B cell (primary cell): ENCODE measurements around the gene TYW1B. TPM values are rescaled to one million over a fixed set of nuclear protein-coding genes. Genes with fewer than 3 reads are reported as not detected.
"Not testable (repeated sequence)": the region's sequence is repeated elsewhere in the genome, so short reads cannot be mapped to it uniquely, and the experiment has no call there.

Source experiments
- ATAC-seq: fragments of 200-7000 bp; cut with Tn5 transposase; one replicate; pipeline ENCODE4 v1.10.0; 2021; ENCODE audit warnings: low read depth, mild to moderate bottlenecking, moderate number of reproducible peaks, moderate library complexity
- CTCF ChIA-PET: fragments of 350-600 bp; sonication (Branson Sonifier 250); formaldehyde crosslinking; loops from one replicate; lab custom pipeline; 2021; ENCODE audit warnings: antibody characterized with exemption, inconsistent platforms; lab: Charles Lee
- POLR2A ChIA-PET: fragments of 350-600 bp; sonication (Branson Sonifier 250); formaldehyde crosslinking; loops from one replicate; lab custom pipeline; 2021; ENCODE audit warnings: antibody characterized with exemption; lab: Charles Lee
- DNase-seq: peaks from one replicate; pipeline ENCODE4 v3.0.0; 2013
- H2AFZ ChIP-seq: 2 replicates; pipeline ENCODE4 v1.6.1; 2012; ENCODE audit warnings: mild to moderate bottlenecking, low read depth, low read length; ENCODE audit not compliant: insufficient read depth, poor library complexity, severe bottlenecking
- H3K27ac ChIP-seq, 2 donors: 1 replicate in 1 of 2; 2 replicates in 1 of 2; pipeline ENCODE4 v1.5.1; 2012 to 2013; ENCODE audit warnings: low read length in 2 of 2, mild to moderate bottlenecking in 2 of 2, moderate library complexity in 1 of 2
- H3K27me3 ChIP-seq, 4 experiments: fragments of 200-600 bp in 1 of 4; sonication (generic) in 1 of 4; replicated peaks in 1 of 4; 1 replicate in 2 of 4; 2 replicates in 2 of 4; pipeline versions ENCODE4 v1.6.1 to v1.7.0; 2013 to 2016; ENCODE audit warnings: low read length in 3 of 4, mild to moderate bottlenecking in 2 of 4, mixed read lengths in 1 of 4, moderate library complexity in 1 of 4; ENCODE audit not compliant: insufficient read depth in 4 of 4, control insufficient read depth in 3 of 4; ENCODE audit errors: control extremely low read depth in 1 of 4
- H3K36me3 ChIP-seq, 2 experiments: replicated peaks in 1 of 2; 1 replicate in 1 of 2; 2 replicates in 1 of 2; pipeline versions ENCODE4 v1.6.1 to v1.7.1; 2013; ENCODE audit warnings: low read length in 1 of 2; ENCODE audit not compliant: insufficient read depth in 2 of 2, control insufficient read depth in 1 of 2; ENCODE audit errors: control extremely low read depth in 1 of 2, extremely low read depth in 1 of 2
- H3K4me1 ChIP-seq, 2 donors: fragments of 200-600 bp in 1 of 2; sonication (generic) in 1 of 2; 1 replicate in 1 of 2; 2 replicates in 1 of 2; pipeline versions ENCODE4 v1.5.1 to v1.6.1; 2013 to 2017; ENCODE audit warnings: low read length in 2 of 2; ENCODE audit not compliant: control insufficient read depth in 2 of 2, insufficient read depth in 2 of 2
- H3K4me2 ChIP-seq: replicated peaks from 2 replicates; pipeline ENCODE3; 2012; ENCODE audit warnings: mild to moderate bottlenecking, low read depth, low read length; ENCODE audit not compliant: poor library complexity, severe bottlenecking
- H3K4me3 ChIP-seq, 5 experiments: fragments of 200-600 bp in 1 of 5; sonication (generic) in 1 of 5; 1 replicate in 3 of 5; 2 replicates in 2 of 5; pipeline versions ENCODE4 v1.5.1 to v1.7.0; 2011 to 2016; ENCODE audit warnings: low read length in 4 of 5, mild to moderate bottlenecking in 4 of 5, low read depth in 2 of 5, control low read depth in 1 of 5, moderate library complexity in 1 of 5; ENCODE audit not compliant: insufficient read depth in 1 of 5; ENCODE audit errors: control extremely low read depth in 1 of 5, extremely low read depth in 1 of 5
- H3K79me2 ChIP-seq: fragments of 200-600 bp; sonication (generic); one replicate; pipeline ENCODE4 v1.6.0; 2016; ENCODE audit warnings: low read length; ENCODE audit not compliant: control insufficient read depth, insufficient read depth
- H3K9ac ChIP-seq: fragments of 200-600 bp; sonication (generic); 2 replicates; pipeline ENCODE4 v1.6.1; 2017; ENCODE audit warnings: mild to moderate bottlenecking, low read length, moderate library complexity
- H3K9me3 ChIP-seq, 3 donors: one replicate each; pipeline versions ENCODE4 v1.6.1 to v1.7.1; 2013; ENCODE audit warnings: low read length in 2 of 3; ENCODE audit not compliant: control insufficient read depth in 2 of 3, insufficient read depth in 1 of 3; ENCODE audit errors: control extremely low read depth in 1 of 3
- H4K20me1 ChIP-seq: 2 replicates; pipeline ENCODE4 v1.6.0; 2012; ENCODE audit warnings: mild to moderate bottlenecking, low read length; ENCODE audit not compliant: insufficient read depth, control insufficient read depth, poor library complexity, severe bottlenecking
- H3K27ac Mint-ChIP-seq: one replicate; pipeline ENCODE4 v1.8.0; 2021; ENCODE audit warnings: mixed read lengths
- H3K27me3 Mint-ChIP-seq: one replicate; pipeline ENCODE4 v1.8.0; 2021; ENCODE audit warnings: mixed read lengths
- H3K4me1 Mint-ChIP-seq: one replicate; pipeline ENCODE4 v1.8.0; 2021; ENCODE audit warnings: mixed read lengths
- H3K4me3 Mint-ChIP-seq: one replicate; pipeline ENCODE4 v1.8.0; 2021; ENCODE audit warnings: mixed read lengths
- H3K9me3 Mint-ChIP-seq: one replicate; pipeline ENCODE4 v1.8.0; 2022; ENCODE audit warnings: mixed read lengths; ENCODE audit not compliant: insufficient read depth
- WGBS: methylation state at CpG from one replicate; pipeline ENCODE4 v1.1.5; 2013; ENCODE audit warnings: missing lambda C conversion rate; ENCODE audit not compliant: insufficient coverage; 5-methylcytosine and 5-hydroxymethylcytosine counted together
- intact Hi-C: fragments of 100-400 bp; cut with micrococcal nuclease; formaldehyde crosslinking; loops from one replicate; pipeline ENCODE4 v1.10.0; 2022
- polyA plus RNA-seq: library from polyadenylated mRNA; depleted of rRNA; stranded (reverse); fragments of >200 nt; gene quantifications from 2 replicates; pipeline ENCODE4 v1.2.3, GENCODE V29; 2012
- total RNA-seq, 2 donors: library from RNA; stranded (reverse); fragments of 120-200 nt in 1 of 2; gene quantifications; 1 replicate in 1 of 2; 2 replicates in 1 of 2; pipeline versions ENCODE4 v1.2.3 to v1.2.4, GENCODE V29; 2013 to 2022

TYW1B gene
- total and polyA plus RNA-seq, 2 donors (not counting 1 experiment from before 2014, with no cell fraction given), result 4.4 to 9.4 TPM

DNA sequence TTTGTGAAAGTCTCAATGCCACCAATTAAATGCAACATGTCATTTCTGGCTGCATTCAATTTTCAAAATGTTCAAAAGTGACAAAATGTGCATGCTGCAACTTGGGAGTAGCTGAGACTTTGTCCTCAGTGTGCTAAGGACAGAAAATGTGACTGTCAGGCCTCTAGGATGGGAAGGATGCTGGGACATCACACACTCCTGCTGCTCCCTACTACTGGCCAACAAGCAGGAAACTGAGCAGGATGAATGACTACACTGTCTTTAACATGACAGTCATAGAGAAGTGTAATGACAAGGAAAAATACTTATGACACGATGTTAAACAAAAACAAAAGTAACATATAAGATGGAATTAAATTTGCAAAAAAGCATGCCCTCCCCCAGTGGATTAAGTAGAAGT, 138.7 kb downstream of the TYW1B start:
- H3K4me1 Mint-ChIP-seq, H3K4me1 ChIP-seq, ATAC-seq, H4K20me1 ChIP-seq, DNase-seq, H2AFZ ChIP-seq, H3K36me3 ChIP-seq, H3K4me3 ChIP-seq, H3K27ac Mint-ChIP-seq, H3K9ac ChIP-seq, H3K27me3 ChIP-seq, H3K27ac ChIP-seq, H3K79me2 ChIP-seq, H3K4me3 Mint-ChIP-seq, H3K27me3 Mint-ChIP-seq, H3K9me3 Mint-ChIP-seq, H3K4me2 ChIP-seq, H3K9me3 ChIP-seq, intact Hi-C loops, CTCF ChIA-PET, POLR2A ChIA-PET: not testable (repeated sequence)
- no CpG with 5 or more reads among the region's 1 CpG for WGBS

DNA sequence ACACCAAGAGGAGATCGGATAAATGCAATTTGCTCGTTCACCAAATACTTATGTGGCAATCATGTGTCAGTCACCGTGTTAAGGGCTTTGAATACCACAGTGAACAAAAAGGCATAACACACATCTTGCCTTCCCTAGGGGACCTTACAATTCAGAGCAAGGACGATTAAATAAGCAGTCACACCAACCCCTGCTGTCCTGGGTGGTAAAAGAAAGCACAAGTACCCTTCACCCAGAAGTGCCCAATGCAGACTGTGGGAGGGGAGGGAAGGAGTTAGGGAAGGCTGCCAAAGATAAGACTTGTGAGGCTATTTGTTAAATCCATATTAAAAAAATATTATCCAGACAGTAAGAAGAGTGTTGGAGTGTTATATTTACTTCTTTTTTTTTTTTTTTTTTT, 146.8 kb downstream of the TYW1B start:
- WGBS, result 100% methylated on average over 1 of the region's 4 CpGs
- H3K27ac Mint-ChIP-seq, H3K4me3 ChIP-seq, H2AFZ ChIP-seq, H4K20me1 ChIP-seq, H3K27me3 Mint-ChIP-seq, POLR2A ChIA-PET, CTCF ChIA-PET, DNase-seq, H3K4me3 Mint-ChIP-seq, intact Hi-C loops, H3K36me3 ChIP-seq, H3K79me2 ChIP-seq, H3K27me3 ChIP-seq, H3K9me3 ChIP-seq, H3K4me2 ChIP-seq, H3K9me3 Mint-ChIP-seq, ATAC-seq, H3K9ac ChIP-seq, H3K27ac ChIP-seq: not testable (repeated sequence)
- peaks cover 13% of the 10 kb centered on the region for H3K4me1 Mint-ChIP-seq
- peaks cover 10 to 12% of the 10 kb centered on the region in 2 donors for H3K4me1 ChIP-seq

DNA sequence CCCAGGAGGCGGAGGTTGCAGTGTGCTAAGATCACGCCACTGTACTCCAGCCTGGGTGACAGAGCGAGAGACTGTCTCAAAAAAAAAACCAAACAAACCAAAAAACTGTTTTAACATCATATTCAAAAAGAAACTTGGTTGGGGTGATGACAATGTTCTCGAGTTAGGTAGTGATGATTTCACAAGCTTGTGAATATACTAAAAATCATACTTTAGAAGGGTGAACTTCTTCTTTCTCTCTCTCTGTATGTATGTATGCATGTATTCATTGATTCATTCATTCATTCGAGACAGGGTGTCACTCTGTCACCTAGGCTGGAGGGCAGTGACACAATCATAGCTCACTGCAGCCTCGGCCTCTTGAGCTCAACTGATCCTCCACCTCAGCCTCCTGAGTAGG, 151.1 kb downstream of the TYW1B start:
- CTCF ChIA-PET, H3K9me3 ChIP-seq, H3K4me1 Mint-ChIP-seq, H3K27ac ChIP-seq, H3K36me3 ChIP-seq, H3K4me3 Mint-ChIP-seq, H4K20me1 ChIP-seq, ATAC-seq, H3K27me3 ChIP-seq, H3K9ac ChIP-seq, H3K27me3 Mint-ChIP-seq, POLR2A ChIA-PET, H3K4me3 ChIP-seq, H3K9me3 Mint-ChIP-seq, H3K27ac Mint-ChIP-seq, H3K4me1 ChIP-seq, intact Hi-C loops, DNase-seq, H2AFZ ChIP-seq, H3K4me2 ChIP-seq, H3K79me2 ChIP-seq: not testable (repeated sequence)
- 100% methylated on average over 1 of the region's 6 CpGs for WGBS

DNA sequence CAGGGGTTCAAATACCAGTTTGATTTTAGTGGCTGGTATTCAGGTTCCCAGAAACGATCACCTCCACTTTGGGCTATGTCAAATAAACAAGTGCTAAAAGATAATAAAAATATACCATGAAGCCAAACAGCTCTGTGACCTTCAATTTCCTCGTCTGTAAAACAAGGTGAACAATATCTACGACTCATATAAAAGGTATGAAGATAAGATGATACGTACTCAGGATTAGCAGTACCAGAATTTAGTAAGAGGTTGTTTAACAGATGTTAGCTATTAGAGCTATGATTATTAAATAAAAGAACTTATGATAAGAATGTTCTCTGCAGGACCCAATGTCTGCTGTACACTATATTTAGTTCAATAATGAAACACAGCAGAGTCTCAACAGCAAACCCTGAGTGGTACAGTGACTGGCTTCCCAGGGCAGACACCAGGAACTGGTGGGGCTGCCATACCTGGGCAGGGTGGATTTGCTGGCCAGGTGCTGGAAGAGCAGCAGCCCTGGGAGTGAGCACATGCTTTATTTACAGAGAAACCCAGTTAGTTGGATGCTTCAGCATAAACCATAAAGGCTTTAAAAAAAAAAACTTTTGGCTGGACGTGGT, 151.8 kb downstream of the TYW1B start:
- CTCF ChIA-PET, result not testable (repeated sequence)
- 100% methylated on average over 1 of the region's 5 CpGs for WGBS

More for the DNA sequence above, 151.8 kb downstream of the TYW1B start:
- H3K9me3 ChIP-seq, H3K4me2 ChIP-seq, H3K27ac Mint-ChIP-seq, ATAC-seq, H3K79me2 ChIP-seq, DNase-seq, H3K4me3 ChIP-seq, intact Hi-C loops, H3K27ac ChIP-seq, H3K36me3 ChIP-seq, H2AFZ ChIP-seq, H3K9me3 Mint-ChIP-seq, H3K4me1 ChIP-seq, H3K4me3 Mint-ChIP-seq, H3K9ac ChIP-seq, H3K4me1 Mint-ChIP-seq, H4K20me1 ChIP-seq, H3K27me3 Mint-ChIP-seq, POLR2A ChIA-PET, H3K27me3 ChIP-seq: not testable (repeated sequence)
